ENCODE data around the gene GGT6.

Gene GGT6

GRCh38 chr17:4536742-4537411 lies 23.5 kb downstream of the GGT6 start:
- no peak for DNase-seq

- no peak for DNase-seq
Measured at GRCh38 chr17:4536259-4536741, 24.1 kb downstream of the GGT6 start.

- no peak for DNase-seq
Measured at GRCh38 chr17:4535667-4536258, 24.6 kb downstream of the GGT6 start.

GRCh38 chr17:4534928-4535666 lies 25.3 kb downstream of the GGT6 start:
- DNase-seq = no peak

- DNase-seq = no peak
Measured at GRCh38 chr17:4534515-4534914, 25.9 kb downstream of the GGT6 start.

- DNase-seq = no peak
Measured at GRCh38 chr17:4533523-4534504, 26.6 kb downstream of the GGT6 start.

- DNase-seq = no peak
Measured at GRCh38 chr17:4532860-4533522, 27.4 kb downstream of the GGT6 start.

- DNase-seq = no peak
Measured at GRCh38 chr17:4531988-4532736, 28.2 kb downstream of the GGT6 start.

GRCh38 chr17:4530799-4531730 lies 29.3 kb downstream of the GGT6 start:
- no peak for DNase-seq

- no peak for DNase-seq
Measured at GRCh38 chr17:4529533-4530152, 30.7 kb downstream of the GGT6 start.

GRCh38 chr17:4527566-4528125 lies 32.7 kb downstream of the GGT6 start:
- DNase-seq = no peak

GRCh38 chr17:4527134-4527533 lies 33.2 kb downstream of the GGT6 start:
- no peak for DNase-seq

- DNase-seq = no peak
Measured at GRCh38 chr17:4525691-4526397, 34.5 kb downstream of the GGT6 start.

GRCh38 chr17:4523946-4524345 lies 36.4 kb downstream of the GGT6 start:
- no peak for DNase-seq

GRCh38 chr17:4522661-4523060 lies 37.7 kb downstream of the GGT6 start:
- DNase-seq = no peak

GRCh38 chr17:4520894-4521600 lies 39.3 kb downstream of the GGT6 start:
- DNase-seq = no peak

- no peak for DNase-seq
Measured at GRCh38 chr17:4520060-4520893, 40.1 kb downstream of the GGT6 start.
